Measurements from ENCODE around the gene DNASE1L3. TPM values are rescaled to one million over a fixed set of nuclear protein-coding genes. Genes with fewer than 3 reads are reported as not detected.

Gene DNASE1L3
- total and polyA plus RNA-seq, 2 of the 4 experiments (the other 2 are of a cell fraction), result not detected

GRCh38 chr3:58143417-58144055 lies 67.2 kb downstream of the DNASE1L3 start:
- in situ Hi-C loops (cut with MboI; ENCODE audit: low sequenced_read_pairs) (no loop called here), intact Hi-C loops (cut with micrococcal nuclease) (no loop called here), dilution Hi-C loops (cut with HindIII; ENCODE audit: low sequenced_read_pairs, unreplicated experiment) (no loop called here)
- Histone ChIP-seq H2AFZ (replicated peaks; ENCODE audit: low read length, poor library complexity) (no peak overlapping the region), H3K4me1 (ENCODE audit: control insufficient read depth, insufficient read depth, low read length) (peaks cover 2% of the 10 kb centered on the region; the same call in 1 of the 2 replicates), H2BK120ac (ENCODE audit: low read depth, low read length) (no peak overlapping the region), H2AK9ac (replicated peaks; ENCODE audit: low read depth, low read length, poor library complexity) (no peak overlapping the region), H2BK5ac (ENCODE audit: low read depth, low read length, poor library complexity, severe bottlenecking) (no peak overlapping the region), H2AK5ac (ENCODE audit: low read depth, low read length) (no peak overlapping the region), H3K27me3 (ENCODE audit: control insufficient read depth, insufficient read depth, low read length) (no peaks in the 10 kb centered on the region), H3K56ac (ENCODE audit: extremely low read depth, insufficient read depth, low read length) (no peak overlapping the region), H3K36me3 (ENCODE audit: control insufficient read depth, insufficient read depth, low read length) (peaks cover 74% of the 10 kb centered on the region), H3K4me3 (ENCODE audit: insufficient read depth, low read depth, low read length) (no peak overlapping the region), H3K4me2 (ENCODE audit: low read depth, low read length) (no peak overlapping the region), H3K27ac (ENCODE audit: insufficient read depth, low read length) (no peak overlapping the region), H2BK20ac (ENCODE audit: low read depth, low read length) (no peak overlapping the region), H2BK15ac (ENCODE audit: low read depth, low read length) (no peak overlapping the region), H3K18ac (ENCODE audit: low read depth, low read length) (no peak overlapping the region), H3K9me3 (ENCODE audit: control insufficient read depth, insufficient read depth, low read length) (no peaks in the 10 kb centered on the region), H4K8ac (ENCODE audit: low read depth in 2 of 2, low read length in 2 of 2) (no peak overlapping the region), H3K23ac (ENCODE audit: low read depth, low read length) (no peak overlapping the region), H3K9ac (ENCODE audit: low read depth, low read length) (no peak overlapping the region), H4K5ac (ENCODE audit: low read depth, low read length) (no peak overlapping the region), H3K4ac (ENCODE audit: low read depth, low read length) (no peak overlapping the region), H4K20me1 (ENCODE audit: insufficient read depth, low read length) (no peaks in the 10 kb centered on the region), H3K79me1 (ENCODE audit: low read depth in 1 of 2, low read length in 2 of 2) (peaks cover 33 to 57% of the 10 kb centered on the region in 2 experiments), H4K91ac (ENCODE audit: insufficient read depth, low read depth, low read length) (no peak overlapping the region), H3K14ac (replicated peaks; ENCODE audit: low read depth, low read length) (no peak overlapping the region), H3K9me1 (ENCODE audit: insufficient read depth, low read length) (peaks cover 37% of the 10 kb centered on the region)
- ChIA-PET POLR2A (ENCODE audit: unreplicated experiment) (no interaction called here), CTCF (no interaction called here)
- no TSS peak for BruUV-seq (replicated peaks)
- ATAC-seq (ENCODE audit: low read depth), result no peak
- DNase-seq, result no peak
- 90% methylated on average over 5 of the region's 9 CpGs; no CpG with 5 or more reads in 1 of the 2 experiments for WGBS, 2 experiments (ENCODE audit: extremely low coverage in 2 of 2, insufficient read length in 1 of 2)
- TF ChIP-seq USF2 (IDR thresholded peaks at IDR 0.05; ENCODE audit: low read depth, low read length), result no peak

Other genes starting within 250 kb of the DNASE1L3 start
- 124 and 136 TPM in 2 replicates for gene FLNB, start 202.6 kb downstream of the DNASE1L3 start, total RNA-seq (2012; rRNA removed)
- 78.0 and 81.4 TPM in 2 replicates for gene FLNB, start 202.6 kb downstream of the DNASE1L3 start, polyA plus RNA-seq (2012; rRNA removed)
- 4.7 and 5.0 TPM in 2 replicates for gene ABHD6, start 26.8 kb upstream of the DNASE1L3 start, total RNA-seq (2012; rRNA removed)
- gene ABHD6, start 26.8 kb upstream of the DNASE1L3 start, polyA plus RNA-seq (2012; rRNA removed), result 5.6 and 6.3 TPM in 2 replicates
- 6.6 and 11.9 TPM in 2 replicates for gene RPP14, start 95.3 kb upstream of the DNASE1L3 start, total RNA-seq (2012; rRNA removed)
- 6.5 and 7.8 TPM in 2 replicates for gene RPP14, start 95.3 kb upstream of the DNASE1L3 start, polyA plus RNA-seq (2012; rRNA removed)
- 11.4 and 13.3 TPM in 2 replicates for gene HTD2, start 95.5 kb upstream of the DNASE1L3 start, total RNA-seq (2012; rRNA removed)
- gene HTD2, start 95.5 kb upstream of the DNASE1L3 start, polyA plus RNA-seq (2012; rRNA removed), result 5.7 and 6.4 TPM in 2 replicates
- gene PXK, start 121.9 kb upstream of the DNASE1L3 start, total RNA-seq (2012; rRNA removed), result 14.3 and 15.6 TPM in 2 replicates
- 16.4 and 17.7 TPM in 2 replicates for gene PXK, start 121.9 kb upstream of the DNASE1L3 start, polyA plus RNA-seq (2012; rRNA removed)
- gene PDHB, start 222.9 kb upstream of the DNASE1L3 start, total RNA-seq (2012; rRNA removed), result 73.5 and 86.9 TPM in 2 replicates
- gene PDHB, start 222.9 kb upstream of the DNASE1L3 start, polyA plus RNA-seq (2012; rRNA removed), result 63.8 and 69.2 TPM in 2 replicates

All from IMR-90 (cell line).